GM18526 (cell line): ENCODE measurements around the gene ARL5A.

Experiments
- POLR2A ChIP-seq: IDR thresholded peaks from 3 replicates; pipeline ENCODE4 v1.6.1; 2011; ENCODE audit not compliant: insufficient read length; ENCODE audit errors: extremely low read depth

The ARL5A gene, protein sequence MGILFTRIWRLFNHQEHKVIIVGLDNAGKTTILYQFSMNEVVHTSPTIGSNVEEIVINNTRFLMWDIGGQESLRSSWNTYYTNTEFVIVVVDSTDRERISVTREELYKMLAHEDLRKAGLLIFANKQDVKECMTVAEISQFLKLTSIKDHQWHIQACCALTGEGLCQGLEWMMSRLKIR

DNA sequence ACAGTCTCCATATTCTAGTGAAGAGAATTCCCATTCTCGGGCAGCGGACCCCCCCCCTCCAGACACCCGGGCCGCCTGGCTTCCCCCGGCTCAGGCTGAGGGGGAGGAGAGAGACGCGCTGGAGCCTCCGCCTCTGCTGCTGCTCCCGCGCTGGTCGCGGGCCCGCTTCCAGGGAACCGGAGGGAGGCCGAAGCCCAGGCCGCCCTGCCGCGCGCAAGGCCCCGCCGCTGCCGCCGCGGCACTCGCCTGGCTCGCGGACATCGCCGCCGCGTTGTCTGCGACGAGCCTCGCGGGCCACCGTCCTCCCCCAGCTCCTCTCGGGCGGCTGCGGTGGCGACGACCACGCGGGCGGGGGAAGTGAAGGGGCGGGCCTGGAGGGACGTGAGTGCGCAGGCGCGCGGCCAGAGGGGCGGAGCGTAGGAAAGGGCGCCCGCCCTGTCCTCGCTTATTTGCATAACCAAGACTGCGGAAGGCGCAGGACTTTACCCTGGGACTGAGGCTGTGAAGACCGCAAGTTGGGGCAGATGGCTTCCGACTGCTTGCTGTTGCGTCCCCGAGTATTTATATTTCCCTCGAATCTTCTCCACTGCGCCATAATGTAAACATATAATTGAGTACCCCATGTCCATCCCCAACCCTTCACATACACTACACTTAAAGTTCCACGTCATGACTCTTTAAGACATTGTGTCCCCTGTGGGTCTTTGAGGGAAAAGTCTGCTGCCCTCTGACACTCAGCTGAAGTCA, at the start of gene ARL5A:
Gene ARL5A (minus strand): TSS at position 279 of the 747 bp plus-strand sequence. CDS start 245 bp downstream, at position 34.
- peak; percentile 95 for TF ChIP-seq POLR2A

DNA sequence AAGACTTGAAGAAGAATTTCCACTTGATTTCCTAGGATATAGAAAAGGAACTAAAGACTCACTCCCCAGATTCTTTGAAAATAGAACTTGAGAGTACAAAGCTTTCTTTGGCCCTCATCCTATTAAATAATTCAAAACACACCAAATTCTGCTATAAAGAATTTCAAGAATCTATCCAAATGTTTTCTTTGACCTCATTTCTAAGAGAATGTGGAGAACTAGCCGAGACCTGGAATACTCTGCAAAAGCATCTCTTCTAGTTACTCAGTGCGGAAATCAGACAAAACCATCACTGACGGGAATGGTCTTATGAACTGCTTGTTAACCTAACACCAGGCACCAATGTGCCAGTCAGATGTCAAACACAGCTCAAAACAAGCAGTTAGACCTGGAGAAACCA, 44.2 kb upstream of the ARL5A start:
- no peak for TF ChIP-seq POLR2A

DNA sequence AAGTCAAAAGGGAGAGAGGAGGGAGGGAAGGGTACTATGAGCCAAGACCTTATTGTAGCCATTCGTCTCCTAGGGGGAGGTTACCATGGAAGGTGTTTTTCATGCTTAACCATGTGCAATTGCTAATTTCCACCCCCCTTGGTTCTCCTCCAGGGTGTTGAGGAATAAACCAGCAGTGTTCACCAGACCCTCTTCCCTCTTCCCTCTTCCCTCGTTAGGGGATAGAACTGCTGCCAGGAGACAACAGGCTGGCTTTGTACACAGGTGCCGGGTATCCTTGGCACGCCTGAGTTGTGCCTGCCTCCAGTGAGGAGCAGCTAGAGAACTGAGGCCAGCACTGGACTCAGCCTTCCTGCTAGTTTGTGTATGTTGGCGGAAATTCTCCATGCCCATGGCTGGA, 41.1 kb upstream of the ARL5A start:
- TF ChIP-seq POLR2A = no peak

DNA sequence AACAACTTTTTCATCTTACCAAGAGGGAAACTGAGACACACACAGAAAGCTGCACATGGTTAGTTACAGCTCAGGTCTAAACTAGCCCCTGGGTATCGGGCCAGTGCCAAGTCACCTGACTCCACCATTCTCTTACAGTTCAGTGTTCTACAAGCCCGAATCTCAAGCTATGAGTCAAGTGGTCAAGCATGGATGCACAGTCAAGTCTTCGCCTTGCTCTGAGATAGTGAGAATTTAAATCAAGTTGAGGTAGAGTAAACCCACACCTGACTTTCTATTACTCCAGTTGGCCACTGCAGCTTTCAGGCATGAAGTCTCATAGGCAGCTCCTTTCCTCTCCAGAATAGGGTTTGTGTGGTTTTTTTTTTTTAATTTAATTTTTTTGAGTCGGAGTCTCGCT, 34.5 kb upstream of the ARL5A start:
- TF ChIP-seq POLR2A = no peak

GRCh38 chr2:151861174-151861573, 33.0 kb upstream of the ARL5A start:
- no peak for TF ChIP-seq POLR2A

DNA sequence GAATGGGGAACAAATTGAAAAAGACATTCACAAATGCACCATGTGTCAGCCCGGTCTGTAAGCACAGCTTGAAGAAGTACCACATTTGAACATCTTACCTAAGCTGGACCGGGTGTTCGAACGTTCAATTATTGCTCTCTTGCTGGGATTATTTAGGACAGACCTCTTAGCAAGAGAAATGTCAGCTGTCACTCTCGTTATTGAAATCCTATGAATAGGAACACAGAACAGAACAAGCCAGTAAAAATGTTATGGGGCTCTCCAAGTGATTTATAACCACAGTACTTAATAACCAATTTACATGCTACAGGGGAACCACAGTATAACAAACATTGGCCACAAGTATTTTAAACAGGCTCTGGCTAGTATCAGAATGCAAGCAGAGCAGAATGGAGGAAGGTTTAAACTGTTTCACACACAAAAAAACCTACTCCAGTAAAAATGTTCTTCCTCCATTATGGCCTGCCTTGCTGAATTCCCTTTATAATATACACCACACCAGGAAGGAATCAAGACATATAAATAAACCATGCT, 32.5 kb upstream of the ARL5A start:
- no peak for TF ChIP-seq POLR2A

DNA sequence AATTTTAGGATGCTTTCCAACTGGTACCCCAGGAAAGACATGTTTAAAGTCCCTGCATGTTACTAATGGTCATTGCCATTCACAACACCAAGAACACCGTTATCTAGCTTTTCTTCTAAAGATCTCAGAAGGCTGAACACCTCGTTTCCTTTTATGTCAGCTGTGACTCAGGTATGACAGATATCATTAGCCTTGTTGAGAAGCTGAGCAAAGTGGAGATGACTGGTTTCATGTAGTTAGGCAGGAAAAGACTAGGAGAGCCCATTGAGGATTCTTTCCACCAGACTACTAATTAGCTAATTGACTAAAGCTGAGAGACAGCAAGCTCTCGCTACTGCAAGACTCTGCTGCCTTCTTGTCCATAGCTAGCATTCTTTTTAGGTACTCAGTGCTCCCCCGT, 32.0 kb upstream of the ARL5A start:
- no peak for TF ChIP-seq POLR2A

GRCh38 chr2:151857650-151858049, 29.4 kb upstream of the ARL5A start:
- TF ChIP-seq POLR2A = no peak

GRCh38 chr2:151855111-151855510, 26.9 kb upstream of the ARL5A start:
- TF ChIP-seq POLR2A = no peak

GRCh38 chr2:151853070-151853758, 25.0 kb upstream of the ARL5A start:
- no peak for TF ChIP-seq POLR2A

GRCh38 chr2:151852260-151853069, 24.2 kb upstream of the ARL5A start:
- no peak for TF ChIP-seq POLR2A

GRCh38 chr2:151851761-151852160, 23.5 kb upstream of the ARL5A start:
- TF ChIP-seq POLR2A = no peak

- TF ChIP-seq POLR2A = no peak
These were observed 21.3 kb upstream of the ARL5A start for GRCh38 chr2:151849413-151850010.

DNA sequence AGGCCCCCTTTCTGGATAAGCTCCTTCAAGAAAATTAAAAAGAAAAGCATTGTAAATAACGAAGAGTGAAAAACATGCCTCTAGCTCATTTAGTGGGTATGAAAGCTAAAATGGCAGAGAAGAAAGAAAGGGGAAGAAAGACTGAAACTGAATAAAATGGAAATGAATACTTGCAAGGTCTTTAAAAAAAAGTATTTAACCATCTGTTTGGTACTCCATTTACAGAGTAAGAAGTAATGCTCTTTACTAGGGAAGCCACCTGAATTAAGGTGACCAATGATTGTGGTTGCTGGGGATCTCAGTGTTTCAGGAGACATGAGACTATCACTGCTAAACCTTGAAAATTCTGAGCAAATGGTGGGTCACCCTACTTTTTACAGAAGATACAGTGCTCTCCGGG, 17.7 kb upstream of the ARL5A start:
- TF ChIP-seq POLR2A = no peak

GRCh38 chr2:151845481-151845880, 17.3 kb upstream of the ARL5A start:
- no peak for TF ChIP-seq POLR2A
